Testis (tissue), 2 donors: ENCODE data around the gene AGAP1.

Experiments
- CTCF ChIP-seq, 3 experiments: fragments of 450-650 bp in 2 of 3; fragments of 200-600 bp in 1 of 3; sonication (generic) in 1 of 3; IDR thresholded peaks; one replicate each; pipeline ENCODE4 v1.5.1; 2016 to 2019; ENCODE audit warnings: antibody characterized with exemption in 3 of 3, mild to moderate bottlenecking in 2 of 3, moderate library complexity in 1 of 3
- POLR2A ChIP-seq: fragments of 450-650 bp; IDR thresholded peaks from one replicate; pipeline ENCODE4 v1.6.1; 2017; ENCODE audit warnings: antibody characterized with exemption, mild to moderate bottlenecking, moderate library complexity

- TF ChIP-seq CTCF (IDR thresholded peaks at IDR 0.05): no peak
- no peak for TF ChIP-seq POLR2A
Observed at GRCh38 chr2:235925250-235925919, 431.5 kb downstream of the AGAP1 start.
